ENCODE results near the gene ACVR2A.

The ACVR2A gene

DNA sequence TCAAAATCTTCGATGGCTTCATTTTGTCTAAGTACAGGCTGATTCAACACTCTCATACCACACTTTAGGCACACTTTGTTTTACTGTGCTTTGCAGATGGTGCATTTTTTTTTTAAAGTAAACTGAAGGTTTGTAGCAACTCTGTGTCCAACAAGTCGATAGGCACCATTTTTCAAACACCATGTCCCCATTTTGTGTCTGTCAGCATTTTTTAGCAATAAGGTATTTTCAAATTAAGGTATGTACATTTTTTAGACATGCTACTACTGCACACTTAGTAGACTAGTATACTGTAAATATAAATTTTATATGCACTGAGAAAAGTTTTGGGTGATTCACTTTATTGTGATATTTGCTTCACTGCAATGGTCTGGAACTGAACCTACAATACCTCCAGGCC lies 131.3 kb downstream of the ACVR2A start:
- Histone ChIP-seq H3K9me3 (ENCODE audit: control insufficient read depth, low read length) (no peaks in the 10 kb centered on the region), H3K4me1 (no peaks in the 10 kb centered on the region), H3K4me2 (ENCODE audit: low read length) (no peak overlapping the region), H3K36me3 (ENCODE audit: control insufficient read depth, insufficient read depth, low read length) (no peaks in the 10 kb centered on the region), H3K9ac (no peak overlapping the region), H3K27me3 (ENCODE audit: control insufficient read depth, insufficient read depth, low read length) (no peaks in the 10 kb centered on the region), H2AFZ (no peak overlapping the region), H3K27ac (no peak overlapping the region), H3K4me3 (ENCODE audit: low read depth, low read length) (no peak overlapping the region), H3K79me2 (peaks cover 21% of the 10 kb centered on the region)
- TF ChIP-seq, protein P1, sequence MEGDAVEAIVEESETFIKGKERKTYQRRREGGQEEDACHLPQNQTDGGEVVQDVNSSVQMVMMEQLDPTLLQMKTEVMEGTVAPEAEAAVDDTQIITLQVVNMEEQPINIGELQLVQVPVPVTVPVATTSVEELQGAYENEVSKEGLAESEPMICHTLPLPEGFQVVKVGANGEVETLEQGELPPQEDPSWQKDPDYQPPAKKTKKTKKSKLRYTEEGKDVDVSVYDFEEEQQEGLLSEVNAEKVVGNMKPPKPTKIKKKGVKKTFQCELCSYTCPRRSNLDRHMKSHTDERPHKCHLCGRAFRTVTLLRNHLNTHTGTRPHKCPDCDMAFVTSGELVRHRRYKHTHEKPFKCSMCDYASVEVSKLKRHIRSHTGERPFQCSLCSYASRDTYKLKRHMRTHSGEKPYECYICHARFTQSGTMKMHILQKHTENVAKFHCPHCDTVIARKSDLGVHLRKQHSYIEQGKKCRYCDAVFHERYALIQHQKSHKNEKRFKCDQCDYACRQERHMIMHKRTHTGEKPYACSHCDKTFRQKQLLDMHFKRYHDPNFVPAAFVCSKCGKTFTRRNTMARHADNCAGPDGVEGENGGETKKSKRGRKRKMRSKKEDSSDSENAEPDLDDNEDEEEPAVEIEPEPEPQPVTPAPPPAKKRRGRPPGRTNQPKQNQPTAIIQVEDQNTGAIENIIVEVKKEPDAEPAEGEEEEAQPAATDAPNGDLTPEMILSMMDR (IDR thresholded peaks at IDR 0.05) = no peak

DNA sequence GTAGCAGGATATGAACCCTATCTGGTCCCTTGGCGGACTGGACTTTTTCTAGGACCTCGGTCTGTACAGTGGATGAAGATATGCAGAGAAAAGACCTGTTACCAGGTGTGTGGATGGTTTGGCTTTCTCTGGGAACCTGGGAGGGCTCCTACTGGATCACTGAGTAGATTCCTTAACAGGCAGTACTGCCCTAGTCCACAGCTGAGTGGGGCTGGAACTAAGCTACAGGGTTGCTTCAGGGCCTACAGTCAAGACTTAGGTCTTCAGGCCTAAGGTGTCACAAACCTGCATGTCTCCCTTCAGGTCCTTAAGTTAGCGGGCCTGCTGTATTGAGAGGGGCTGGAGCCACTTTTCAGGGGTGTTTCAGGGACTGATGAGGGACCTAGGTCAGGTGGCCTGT lies 132.8 kb downstream of the ACVR2A start:
- Histone ChIP-seq H3K27me3 (ENCODE audit: control insufficient read depth, insufficient read depth, low read length) (no peaks in the 10 kb centered on the region), H3K27ac (no peak overlapping the region), H3K79me2 (peaks cover 24% of the 10 kb centered on the region), H3K4me2 (ENCODE audit: low read length) (no peak overlapping the region), H3K9ac (no peak overlapping the region), H3K4me1 (no peaks in the 10 kb centered on the region), H3K9me3 (ENCODE audit: control insufficient read depth, low read length) (no peaks in the 10 kb centered on the region), H2AFZ (no peak overlapping the region), H3K36me3 (ENCODE audit: control insufficient read depth, insufficient read depth, low read length) (no peaks in the 10 kb centered on the region), H3K4me3 (ENCODE audit: low read depth, low read length) (no peak overlapping the region)
- TF ChIP-seq, protein P1 (IDR thresholded peaks at IDR 0.05) = no peak

Data from parathyroid adenoma (tissue), 2 donors.